ENCODE results near the gene BIRC7. TPM values are rescaled to one million over a fixed set of nuclear protein-coding genes. Genes with fewer than 3 reads are reported as not detected.
"Not testable (repeated sequence)": the region's sequence is repeated elsewhere in the genome, so short reads cannot be mapped to it uniquely, and the experiment has no call there.

BIRC7 gene
- polyA plus RNA-seq, 1 donor (not counting 4 experiments of a cell fraction or from before 2014, with no cell fraction given): not detected

- H3K4me1 ChIP-seq (ENCODE audit: control insufficient read depth, extremely low read depth, insufficient read depth, low read length): no peaks in the 10 kb centered on the region
- H3K79me2 ChIP-seq (ENCODE audit: control insufficient read depth, insufficient read depth, low read length): no peaks in the 10 kb centered on the region
- no peak overlapping the region for H3K9ac ChIP-seq (ENCODE audit: control insufficient read depth, extremely low read depth, insufficient read depth, low read length)
- no peak overlapping the region for H3K4me3 ChIP-seq (ENCODE audit: control insufficient read depth in 2 of 3, extremely low read depth in 1 of 3, insufficient read depth in 2 of 3, low read depth in 1 of 3, low read length in 3 of 3)
- dilution Hi-C loops (cut with MboI; ENCODE audit: extremely low pct_ligation_motif_present, low sequenced_read_pairs): no loop called here
- DNase-seq (ENCODE audit: low read depth, low spot score) (no peak), FAIRE-seq (no peak)
- H3K9me3 ChIP-seq (ENCODE audit: control insufficient read depth, low read depth, low read length): no peaks in the 10 kb centered on the region
- H3K27me3 ChIP-seq (ENCODE audit: control insufficient read depth, extremely low read depth, insufficient read depth, low read length): peaks cover 53% of the 10 kb centered on the region
- H3K4me2 ChIP-seq (ENCODE audit: control insufficient read depth, extremely low read depth, insufficient read depth, low read depth, low read length): no peak overlapping the region
- no peak overlapping the region for H2AFZ ChIP-seq (ENCODE audit: control insufficient read depth, low read length)
- no peak overlapping the region for H3K27ac ChIP-seq (ENCODE audit: control insufficient read depth, insufficient read depth, low read length)
- H3K36me3 ChIP-seq (ENCODE audit: control insufficient read depth in 2 of 2, extremely low read depth in 1 of 2, insufficient read depth in 2 of 2, low read length in 2 of 2): no peaks in the 10 kb centered on the region
- no peaks in the 10 kb centered on the region for H3K9me1 ChIP-seq (ENCODE audit: control insufficient read depth, extremely low read depth, insufficient read depth, low read length)
- TF ChIP-seq EZH2 (IDR thresholded peaks at IDR 0.05; ENCODE audit: low read length) (no peak), CTCF (optimal IDR thresholded peaks at IDR 0.05 in 1 of 3, IDR thresholded peaks at IDR 0.05 in 1 of 3, conservative IDR thresholded peaks at IDR 0.05 in 1 of 3; ENCODE audit: extremely low read depth in 1 of 3, insufficient read depth in 2 of 3, low read length in 3 of 3) (no peak)
- H4K20me1 ChIP-seq (ENCODE audit: control insufficient read depth, extremely low read depth, insufficient read depth, low read length): no peaks in the 10 kb centered on the region
Observed at GRCh38 chr20:63248835-63249591, 13.3 kb downstream of the BIRC7 start.

- DNase-seq (ENCODE audit: low read depth, low spot score) (no peak), FAIRE-seq (no peak)
- Histone ChIP-seq H3K79me2 (ENCODE audit: control insufficient read depth, insufficient read depth, low read length) (no peaks in the 10 kb centered on the region), H3K4me3 (ENCODE audit: control insufficient read depth in 2 of 3, extremely low read depth in 1 of 3, insufficient read depth in 2 of 3, low read depth in 1 of 3, low read length in 3 of 3) (no peak overlapping the region), H4K20me1 (ENCODE audit: control insufficient read depth, extremely low read depth, insufficient read depth, low read length) (no peaks in the 10 kb centered on the region), H3K27ac (ENCODE audit: control insufficient read depth, insufficient read depth, low read length) (no peak overlapping the region), H3K27me3 (ENCODE audit: control insufficient read depth, extremely low read depth, insufficient read depth, low read length) (peaks cover 58% of the 10 kb centered on the region), H3K9me3 (ENCODE audit: control insufficient read depth, low read depth, low read length) (no peaks in the 10 kb centered on the region), H3K4me2 (ENCODE audit: control insufficient read depth, extremely low read depth, insufficient read depth, low read depth, low read length) (no peak overlapping the region), H2AFZ (ENCODE audit: control insufficient read depth, low read length) (no peak overlapping the region), H3K9ac (ENCODE audit: control insufficient read depth, extremely low read depth, insufficient read depth, low read length) (no peak overlapping the region), H3K4me1 (ENCODE audit: control insufficient read depth, extremely low read depth, insufficient read depth, low read length) (no peaks in the 10 kb centered on the region), H3K9me1 (ENCODE audit: control insufficient read depth, extremely low read depth, insufficient read depth, low read length) (no peaks in the 10 kb centered on the region), H3K36me3 (ENCODE audit: control insufficient read depth in 2 of 2, extremely low read depth in 1 of 2, insufficient read depth in 2 of 2, low read length in 2 of 2) (no peaks in the 10 kb centered on the region)
- dilution Hi-C loops (cut with MboI; ENCODE audit: extremely low pct_ligation_motif_present, low sequenced_read_pairs): no loop called here
- no peak for TF ChIP-seq EZH2 (IDR thresholded peaks at IDR 0.05; ENCODE audit: low read length)
- no peak for TF ChIP-seq CTCF (optimal IDR thresholded peaks at IDR 0.05 in 1 of 3, IDR thresholded peaks at IDR 0.05 in 1 of 3, conservative IDR thresholded peaks at IDR 0.05 in 1 of 3; ENCODE audit: extremely low read depth in 1 of 3, insufficient read depth in 2 of 3, low read length in 3 of 3)
Observed at GRCh38 chr20:63249891-63250290, 14.2 kb downstream of the BIRC7 start.

GRCh38 chr20:63251350-63251749 lies 15.6 kb downstream of the BIRC7 start:
- H4K20me1 ChIP-seq (ENCODE audit: control insufficient read depth, extremely low read depth, insufficient read depth, low read length); H3K36me3 ChIP-seq (ENCODE audit: control insufficient read depth in 2 of 2, extremely low read depth in 1 of 2, insufficient read depth in 2 of 2, low read length in 2 of 2); H3K9me1 ChIP-seq (ENCODE audit: control insufficient read depth, extremely low read depth, insufficient read depth, low read length); H3K9me3 ChIP-seq (ENCODE audit: control insufficient read depth, low read depth, low read length); dilution Hi-C loops (cut with MboI; ENCODE audit: extremely low pct_ligation_motif_present, low sequenced_read_pairs); H3K79me2 ChIP-seq (ENCODE audit: control insufficient read depth, insufficient read depth, low read length); H2AFZ ChIP-seq (ENCODE audit: control insufficient read depth, low read length); FAIRE-seq; H3K4me2 ChIP-seq (ENCODE audit: control insufficient read depth, extremely low read depth, insufficient read depth, low read depth, low read length); H3K27ac ChIP-seq (ENCODE audit: control insufficient read depth, insufficient read depth, low read length); H3K4me3 ChIP-seq (ENCODE audit: control insufficient read depth in 2 of 3, extremely low read depth in 1 of 3, insufficient read depth in 2 of 3, low read depth in 1 of 3, low read length in 3 of 3); H3K9ac ChIP-seq (ENCODE audit: control insufficient read depth, extremely low read depth, insufficient read depth, low read length); DNase-seq (ENCODE audit: low read depth, low spot score): not testable (repeated sequence)
- H3K27me3 ChIP-seq (ENCODE audit: control insufficient read depth, extremely low read depth, insufficient read depth, low read length): peaks cover 58% of the 10 kb centered on the region
- H3K4me1 ChIP-seq (ENCODE audit: control insufficient read depth, extremely low read depth, insufficient read depth, low read length): peaks cover 11% of the 10 kb centered on the region
